ENCODE measurements around the gene KRT6A.

Gene KRT6A

GRCh38 chr12:52493172-52493571, at the start of gene KRT6A:
Gene KRT6A, minus strand, starts transcription at chr12:52493257. Its CDS starts 69 bp downstream, at chr12:52493188.
- DNase-seq (ENCODE audit: low read depth in 2 of 2), result no peak

- no peak for DNase-seq (ENCODE audit: low read depth in 2 of 2)
Observed at GRCh38 chr12:52542157-52542556, 49.1 kb upstream of the KRT6A start.

GRCh38 chr12:52541709-52542108, 48.7 kb upstream of the KRT6A start:
- DNase-seq (ENCODE audit: low read depth in 2 of 2), result no peak

GRCh38 chr12:52540531-52540930, 47.5 kb upstream of the KRT6A start:
- no peak for DNase-seq (ENCODE audit: low read depth in 2 of 2)

- no peak for DNase-seq (ENCODE audit: low read depth in 2 of 2)
Observed at GRCh38 chr12:52539821-52540173, 46.7 kb upstream of the KRT6A start.

GRCh38 chr12:52539083-52539820, 46.2 kb upstream of the KRT6A start:
- DNase-seq (ENCODE audit: low read depth in 2 of 2), result no peak

GRCh38 chr12:52537101-52537500, 44.0 kb upstream of the KRT6A start:
- DNase-seq (ENCODE audit: low read depth in 2 of 2), result no peak

GRCh38 chr12:52535574-52535973, 42.5 kb upstream of the KRT6A start:
- no peak for DNase-seq (ENCODE audit: low read depth in 2 of 2)

- DNase-seq (ENCODE audit: low read depth in 2 of 2), result no peak
Observed at GRCh38 chr12:52534482-52534881, 41.4 kb upstream of the KRT6A start.

GRCh38 chr12:52533686-52534470, 40.8 kb upstream of the KRT6A start:
- no peak for DNase-seq (ENCODE audit: low read depth in 2 of 2)

- DNase-seq (ENCODE audit: low read depth in 2 of 2), result no peak
Observed at GRCh38 chr12:52532636-52533035, 39.6 kb upstream of the KRT6A start.

GRCh38 chr12:52531566-52532300, 38.7 kb upstream of the KRT6A start:
- DNase-seq (ENCODE audit: low read depth in 2 of 2), result no peak

- DNase-seq (ENCODE audit: low read depth in 2 of 2), result no peak
Observed at GRCh38 chr12:52530905-52531304, 37.8 kb upstream of the KRT6A start.

GRCh38 chr12:52530366-52530765, 37.3 kb upstream of the KRT6A start:
- no peak for DNase-seq (ENCODE audit: low read depth in 2 of 2)

GRCh38 chr12:52529846-52530245, 36.8 kb upstream of the KRT6A start:
- no peak for DNase-seq (ENCODE audit: low read depth in 2 of 2)

GRCh38 chr12:52529417-52529816, 36.4 kb upstream of the KRT6A start:
- no peak for DNase-seq (ENCODE audit: low read depth in 2 of 2)

GRCh38 chr12:52528641-52529143, 35.6 kb upstream of the KRT6A start:
- DNase-seq (ENCODE audit: low read depth in 2 of 2), result no peak

GRCh38 chr12:52527121-52527800, 34.2 kb upstream of the KRT6A start:
- no peak for DNase-seq (ENCODE audit: low read depth in 2 of 2)

GRCh38 chr12:52526511-52526951, 33.5 kb upstream of the KRT6A start:
- no peak for DNase-seq (ENCODE audit: low read depth in 2 of 2)

GRCh38 chr12:52525661-52526499, 32.8 kb upstream of the KRT6A start:
- no peak for DNase-seq (ENCODE audit: low read depth in 2 of 2)

All from activated CD4-positive, alpha-beta T cell treated with anti-CD3 and anti-CD28 coated beads for 24 hours (primary cell).